SJSA1 (cell line): ENCODE measurements around the gene SET. TPM values are rescaled to one million over a fixed set of nuclear protein-coding genes. Genes with fewer than 3 reads are reported as not detected.

Experiments
- DNase-seq, 2 experiments: peaks; one replicate each; pipeline ENCODE4 v3.0.0-alpha.2; 2015 to 2020; ENCODE audit warnings: low spot score in 2 of 2, low read depth in 1 of 2
- H3K27ac ChIP-seq: fragments of 250-450 bp; sonication (Bioruptor Pico); 2 replicates; pipeline ENCODE4 v1.5.1; 2020; ENCODE audit warnings: mild to moderate bottlenecking, moderate library complexity
- H3K27me3 ChIP-seq: fragments of 250-450 bp; sonication (Bioruptor Pico); replicated peaks from 2 replicates; pipeline ENCODE4 v1.5.1; 2020; ENCODE audit warnings: mild to moderate bottlenecking, moderate library complexity
- H3K36me3 ChIP-seq: fragments of 250-450 bp; sonication (Bioruptor Pico); 2 replicates; pipeline ENCODE4 v1.5.1; 2020; ENCODE audit warnings: mild to moderate bottlenecking
- H3K4me1 ChIP-seq: fragments of 250-450 bp; sonication (Bioruptor Pico); replicated peaks from 2 replicates; pipeline ENCODE4 v1.6.1; 2021; ENCODE audit warnings: mild to moderate bottlenecking
- H3K4me3 ChIP-seq: fragments of 250-450 bp; sonication (Bioruptor Pico); 2 replicates; pipeline ENCODE4 v1.5.1; 2020; ENCODE audit warnings: mild to moderate bottlenecking
- H3K9me3 ChIP-seq: fragments of 250-450 bp; sonication (Bioruptor Pico); replicated peaks from 2 replicates; pipeline ENCODE4 v1.5.1; 2020; ENCODE audit warnings: mild to moderate bottlenecking
- total RNA-seq: library from RNA; depleted of rRNA; stranded (reverse); fragments of >200 nt; shearing (Covaris generic); gene quantifications from 2 replicates; pipeline ENCODE4 v1.2.3, GENCODE V29; 2014

SET gene
- total RNA-seq, 1 experiment from 2014 or later: 538 TPM

DNA sequence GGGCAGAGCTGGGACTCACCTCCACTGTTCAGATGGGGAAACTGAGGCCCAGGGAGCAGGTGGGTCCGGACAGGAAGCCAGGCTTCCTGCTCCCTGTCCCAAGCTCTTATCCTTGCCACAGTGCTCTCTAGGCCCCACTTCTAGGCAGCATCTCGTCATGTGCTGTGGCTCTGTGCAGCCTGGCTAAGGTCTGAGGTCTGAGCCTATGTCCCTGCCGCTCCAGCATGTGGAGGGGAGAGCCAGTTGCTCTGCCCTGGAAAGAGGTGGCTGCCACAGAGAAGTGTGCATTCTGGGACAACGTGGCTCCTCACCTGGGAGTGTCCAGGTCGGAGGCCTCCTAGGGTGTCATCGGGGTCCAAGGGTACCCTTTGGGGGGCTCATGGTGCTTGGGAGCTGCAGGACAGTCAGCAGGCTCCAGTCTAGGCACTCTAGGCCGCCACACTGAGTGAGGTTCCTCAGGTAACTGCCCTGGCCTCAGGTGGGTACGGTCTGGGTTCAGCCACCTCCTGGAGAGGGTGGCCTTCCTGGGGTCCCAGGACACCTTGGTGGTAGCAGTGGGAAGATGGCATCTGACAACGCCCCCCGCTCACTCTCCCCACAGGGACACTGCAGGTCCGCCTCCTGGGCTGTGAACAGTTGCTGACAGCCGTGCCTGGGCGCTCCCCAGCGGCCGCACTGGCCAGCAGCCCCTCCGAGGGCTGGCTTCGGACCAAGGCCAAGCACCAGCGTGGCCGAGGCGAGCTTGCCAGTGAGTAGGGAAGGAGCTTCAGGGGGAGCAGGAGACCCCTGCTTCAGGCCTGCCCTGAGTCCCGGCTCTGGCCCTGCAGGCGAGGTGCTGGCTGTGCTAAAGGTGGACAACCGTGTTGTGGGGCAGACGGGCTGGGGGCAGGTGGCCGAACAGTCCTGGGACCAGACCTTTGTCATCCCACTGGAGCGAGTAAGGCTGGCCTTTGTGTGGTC lies 23.7 kb downstream of the SET start:
- no peak for DNase-seq
- Histone ChIP-seq H3K36me3 (peaks cover 20% of the 10 kb centered on the region), H3K4me1 (no peaks in the 10 kb centered on the region), H3K27me3 (no peaks in the 10 kb centered on the region), H3K27ac (no peak overlapping the region), H3K4me3 (no peak overlapping the region), H3K9me3 (no peaks in the 10 kb centered on the region)

- no peaks in the 10 kb centered on the region for H3K9me3 ChIP-seq
- H3K36me3 ChIP-seq: peaks cover 20% of the 10 kb centered on the region
- DNase-seq: no peak
- no peak overlapping the region for H3K4me3 ChIP-seq
- no peaks in the 10 kb centered on the region for H3K27me3 ChIP-seq
- no peaks in the 10 kb centered on the region for H3K4me1 ChIP-seq
- no peak overlapping the region for H3K27ac ChIP-seq
Observed at GRCh38 chr9:128713411-128713780, 24.4 kb downstream of the SET start.

DNA sequence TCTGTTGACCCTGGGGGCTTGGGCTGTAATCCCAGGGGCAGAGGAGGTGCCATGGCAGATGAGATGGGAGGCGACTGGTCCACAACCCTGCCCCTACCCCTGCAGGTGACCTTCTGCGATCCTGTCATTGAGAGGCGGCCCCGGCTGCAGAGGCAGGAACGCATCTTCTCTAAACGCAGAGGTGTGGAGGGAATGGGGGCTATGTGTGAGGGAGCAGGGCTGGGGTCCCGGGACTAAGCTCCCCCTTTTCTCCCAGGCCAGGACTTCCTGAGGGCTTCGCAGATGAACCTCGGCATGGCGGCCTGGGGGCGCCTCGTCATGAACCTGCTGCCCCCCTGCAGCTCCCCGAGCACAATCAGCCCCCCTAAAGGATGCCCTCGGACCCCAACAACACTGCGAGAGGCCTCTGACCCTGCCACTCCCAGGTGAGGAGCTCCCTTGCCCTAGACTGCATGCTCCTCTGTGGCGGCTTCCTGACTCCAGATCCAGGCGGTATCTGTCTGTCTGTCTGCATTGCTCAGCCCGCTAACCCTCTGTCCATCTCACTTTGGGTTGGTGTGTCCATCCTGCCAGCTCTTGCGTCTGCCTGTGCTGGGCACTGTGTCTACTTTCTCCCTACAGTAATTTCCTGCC lies 25.0 kb downstream of the SET start:
- H3K4me3 ChIP-seq: no peak overlapping the region
- no peaks in the 10 kb centered on the region for H3K4me1 ChIP-seq
- H3K36me3 ChIP-seq: peaks cover 20% of the 10 kb centered on the region
- H3K27me3 ChIP-seq: no peaks in the 10 kb centered on the region
- DNase-seq: no peak
- H3K27ac ChIP-seq: no peak overlapping the region
- no peaks in the 10 kb centered on the region for H3K9me3 ChIP-seq

- H3K36me3 ChIP-seq: peaks cover 22% of the 10 kb centered on the region
- no peak for DNase-seq
- H3K27ac ChIP-seq: no peak overlapping the region
- no peaks in the 10 kb centered on the region for H3K27me3 ChIP-seq
- H3K4me3 ChIP-seq: no peak overlapping the region
- H3K9me3 ChIP-seq: no peaks in the 10 kb centered on the region
- H3K4me1 ChIP-seq: no peaks in the 10 kb centered on the region
Observed at GRCh38 chr9:128714586-128715435, 25.8 kb downstream of the SET start.

- no peak for DNase-seq
- no peaks in the 10 kb centered on the region for H3K9me3 ChIP-seq
- no peak overlapping the region for H3K4me3 ChIP-seq
- H3K27ac ChIP-seq: no peak overlapping the region
- peaks cover 28% of the 10 kb centered on the region for H3K36me3 ChIP-seq
- no peaks in the 10 kb centered on the region for H3K27me3 ChIP-seq
- H3K4me1 ChIP-seq: no peaks in the 10 kb centered on the region
Observed at GRCh38 chr9:128715436-128715750, 26.4 kb downstream of the SET start.

DNA sequence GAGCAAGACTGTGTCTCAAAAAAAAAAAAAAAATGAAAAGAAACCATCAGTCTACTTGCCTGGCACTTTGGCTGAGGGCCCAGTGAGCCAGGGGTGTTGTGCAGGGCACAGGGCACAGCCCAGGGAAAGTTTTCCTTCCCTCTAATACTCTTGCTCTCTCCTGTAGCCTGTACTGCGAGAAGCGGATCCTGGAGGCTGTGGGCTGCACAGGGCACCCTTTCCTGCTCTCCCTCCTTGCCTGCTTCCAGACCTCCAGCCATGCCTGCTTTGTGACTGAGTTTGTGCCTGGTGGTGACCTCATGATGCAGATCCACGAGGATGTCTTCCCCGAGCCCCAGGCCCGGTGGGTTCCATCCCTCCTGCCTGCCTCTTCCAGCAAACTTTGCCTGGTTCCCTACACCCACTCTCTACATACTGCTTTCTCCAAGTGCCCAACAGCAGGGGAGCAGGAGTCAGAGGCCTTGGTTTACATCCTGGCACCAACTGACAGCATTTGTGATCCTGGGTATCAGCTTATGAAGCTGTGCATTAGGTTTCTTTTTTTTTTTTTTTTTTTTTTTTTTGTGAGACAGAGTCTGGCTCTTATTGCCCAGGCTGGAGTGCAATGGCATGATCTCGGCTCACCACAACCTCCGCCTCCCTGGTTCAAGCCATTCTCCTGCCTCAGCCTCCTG lies 27.7 kb downstream of the SET start:
- Histone ChIP-seq H3K4me3 (no peak overlapping the region), H3K9me3 (no peaks in the 10 kb centered on the region), H3K27ac (no peak overlapping the region), H3K36me3 (peaks cover 35% of the 10 kb centered on the region), H3K4me1 (no peaks in the 10 kb centered on the region), H3K27me3 (no peaks in the 10 kb centered on the region)
- no peak for DNase-seq

DNA sequence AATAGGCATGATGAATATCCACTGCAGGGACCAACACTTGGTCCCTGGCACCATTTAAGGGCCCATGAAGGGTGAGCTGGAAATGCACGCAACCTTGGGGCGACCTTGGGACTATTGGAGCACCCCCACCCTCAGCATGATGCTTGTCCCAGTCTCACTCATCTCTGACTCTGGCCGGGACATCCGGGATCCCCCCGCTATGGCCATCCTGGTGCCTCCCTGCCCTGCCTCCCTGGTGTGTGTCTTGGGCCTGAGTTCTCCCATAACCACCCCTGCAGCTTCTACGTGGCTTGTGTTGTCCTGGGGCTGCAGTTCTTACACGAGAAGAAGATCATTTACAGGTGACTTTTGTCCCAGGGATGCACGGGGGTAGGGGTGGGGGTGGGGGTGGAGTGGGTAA lies 29.0 kb downstream of the SET start:
- H3K36me3 ChIP-seq: peaks cover 31% of the 10 kb centered on the region
- no peak for DNase-seq
- H3K4me1 ChIP-seq: peaks cover 5% of the 10 kb centered on the region
- no peak overlapping the region for H3K27ac ChIP-seq
- H3K9me3 ChIP-seq: no peaks in the 10 kb centered on the region
- no peak overlapping the region for H3K4me3 ChIP-seq
- no peaks in the 10 kb centered on the region for H3K27me3 ChIP-seq

- Histone ChIP-seq H3K4me1 (peaks cover 9% of the 10 kb centered on the region), H3K27ac (no peak overlapping the region), H3K9me3 (no peaks in the 10 kb centered on the region), H3K36me3 (peaks cover 29% of the 10 kb centered on the region), H3K27me3 (no peaks in the 10 kb centered on the region), H3K4me3 (no peak overlapping the region)
- no peak for DNase-seq
Observed at GRCh38 chr9:128718475-128718874, 29.5 kb downstream of the SET start.

DNA sequence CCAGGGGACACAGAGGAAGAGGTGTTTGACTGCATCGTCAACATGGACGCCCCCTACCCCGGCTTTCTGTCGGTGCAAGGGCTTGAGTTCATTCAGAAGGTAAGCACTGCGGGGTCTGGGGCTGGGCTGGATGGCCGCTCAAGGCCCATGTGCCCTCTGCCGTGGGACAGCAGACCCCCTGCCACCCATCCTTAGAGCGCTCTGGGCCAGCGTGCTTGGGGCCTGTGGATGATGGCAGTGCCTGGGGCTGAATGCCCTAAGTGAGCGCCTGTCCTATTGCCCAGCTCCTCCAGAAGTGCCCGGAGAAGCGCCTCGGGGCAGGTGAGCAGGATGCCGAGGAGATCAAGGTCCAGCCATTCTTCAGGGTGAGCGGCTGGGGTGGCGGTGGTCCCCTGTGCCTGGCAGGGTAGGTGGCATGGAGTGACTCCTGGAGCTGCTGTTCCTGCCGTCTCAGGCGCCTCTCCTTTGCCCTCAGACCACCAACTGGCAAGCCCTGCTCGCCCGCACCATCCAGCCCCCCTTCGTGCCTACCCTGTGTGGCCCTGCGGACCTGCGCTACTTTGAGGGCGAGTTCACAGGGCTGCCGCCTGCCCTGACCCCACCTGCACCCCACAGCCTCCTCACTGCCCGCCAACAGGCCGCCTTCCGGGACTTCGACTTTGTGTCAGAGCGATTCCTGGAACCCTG lies 31.0 kb downstream of the SET start:
- no peak overlapping the region for H3K27ac ChIP-seq
- peaks cover 18% of the 10 kb centered on the region for H3K4me1 ChIP-seq
- no peak overlapping the region for H3K4me3 ChIP-seq
- H3K36me3 ChIP-seq: peaks cover 29% of the 10 kb centered on the region
- H3K27me3 ChIP-seq: no peaks in the 10 kb centered on the region
- no peaks in the 10 kb centered on the region for H3K9me3 ChIP-seq
- DNase-seq: no peak

GRCh38 chr9:128720841-128721486 lies 31.9 kb downstream of the SET start:
- H3K36me3 ChIP-seq: peaks cover 28% of the 10 kb centered on the region
- H3K4me3 ChIP-seq: no peak overlapping the region
- no peaks in the 10 kb centered on the region for H3K27me3 ChIP-seq
- DNase-seq: no peak
- peaks cover 18% of the 10 kb centered on the region for H3K4me1 ChIP-seq
- no peaks in the 10 kb centered on the region for H3K9me3 ChIP-seq
- no peak overlapping the region for H3K27ac ChIP-seq

DNA sequence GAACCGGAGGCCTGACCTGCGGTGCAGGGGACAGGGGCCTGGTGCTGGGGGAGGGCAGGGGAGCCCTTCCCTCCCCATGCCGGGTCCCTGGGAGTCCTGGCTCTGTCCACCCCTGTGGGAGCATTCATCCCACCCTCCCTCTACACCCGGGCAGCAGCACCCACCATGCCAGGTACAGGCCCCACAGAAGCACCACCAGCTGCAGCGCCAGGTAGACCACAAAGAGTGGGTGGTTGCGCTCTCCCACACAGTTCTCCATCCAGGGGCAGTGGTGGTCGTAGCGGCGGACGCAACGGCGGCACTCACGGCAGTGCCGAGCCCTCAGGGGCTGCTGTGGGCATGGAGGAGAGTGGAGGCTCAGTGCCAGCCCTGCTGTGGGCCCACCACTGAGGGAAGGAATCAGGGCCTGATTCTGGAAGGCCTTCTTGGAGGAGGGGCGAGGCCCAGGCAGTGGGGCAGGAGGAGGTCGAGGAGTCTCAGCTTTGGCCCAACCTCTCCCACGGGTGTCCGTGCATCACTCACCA lies 32.5 kb downstream of the SET start:
- H3K27ac ChIP-seq: no peak overlapping the region
- peaks cover 28% of the 10 kb centered on the region for H3K36me3 ChIP-seq
- H3K4me3 ChIP-seq: no peak overlapping the region
- DNase-seq: no peak
- no peaks in the 10 kb centered on the region for H3K9me3 ChIP-seq
- H3K27me3 ChIP-seq: no peaks in the 10 kb centered on the region
- H3K4me1 ChIP-seq: peaks cover 18% of the 10 kb centered on the region

- H3K9me3 ChIP-seq: no peaks in the 10 kb centered on the region
- H3K4me3 ChIP-seq: no peak overlapping the region
- H3K27me3 ChIP-seq: no peaks in the 10 kb centered on the region
- no peak for DNase-seq
- H3K27ac ChIP-seq: no peak overlapping the region
- peaks cover 21% of the 10 kb centered on the region for H3K36me3 ChIP-seq
- H3K4me1 ChIP-seq: peaks cover 18% of the 10 kb centered on the region
Observed at GRCh38 chr9:128722380-128723351, 33.6 kb downstream of the SET start.
